GM21381 (cell line): ENCODE measurements around the gene ERLEC1.
"Not testable (repeated sequence)": the region's sequence is repeated elsewhere in the genome, so short reads cannot be mapped to it uniquely, and the experiment has no call there.

Source experiments
- ATAC-seq: cut with Tn5 transposase; IDR thresholded peaks from one replicate; pipeline ENCODE4 v1.9.1; 2021; ENCODE audit warnings: mild to moderate bottlenecking, moderate library complexity; ENCODE audit not compliant: unreplicated experiment

The ERLEC1 gene

GRCh38 chr2:53780056-53780455, 6.8 kb upstream of the ERLEC1 start:
- no peak for ATAC-seq

DNA sequence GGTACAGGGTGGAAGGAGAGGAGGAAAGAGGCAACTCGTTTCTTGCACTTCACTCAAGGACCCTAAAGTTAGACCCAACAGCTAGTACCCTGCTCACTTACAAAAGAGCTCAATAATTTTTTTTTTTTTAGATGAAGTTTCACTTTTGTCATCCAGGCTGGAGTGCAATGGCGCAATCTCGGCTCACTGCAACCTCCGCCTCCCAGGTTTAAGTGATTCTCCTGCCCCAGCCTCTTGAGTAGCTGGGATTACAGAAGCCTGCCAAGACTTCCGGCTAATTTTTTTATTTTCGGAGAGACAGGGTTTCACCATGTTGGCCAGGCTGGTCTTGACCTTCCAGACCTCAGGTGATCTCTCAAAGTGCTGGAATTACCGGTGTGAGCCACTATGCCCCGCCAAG, 4.2 kb upstream of the ERLEC1 start:
- ATAC-seq = no peak

- ATAC-seq = no peak
Observed at GRCh38 chr2:53784436-53784835, 2.4 kb upstream of the ERLEC1 start.

DNA sequence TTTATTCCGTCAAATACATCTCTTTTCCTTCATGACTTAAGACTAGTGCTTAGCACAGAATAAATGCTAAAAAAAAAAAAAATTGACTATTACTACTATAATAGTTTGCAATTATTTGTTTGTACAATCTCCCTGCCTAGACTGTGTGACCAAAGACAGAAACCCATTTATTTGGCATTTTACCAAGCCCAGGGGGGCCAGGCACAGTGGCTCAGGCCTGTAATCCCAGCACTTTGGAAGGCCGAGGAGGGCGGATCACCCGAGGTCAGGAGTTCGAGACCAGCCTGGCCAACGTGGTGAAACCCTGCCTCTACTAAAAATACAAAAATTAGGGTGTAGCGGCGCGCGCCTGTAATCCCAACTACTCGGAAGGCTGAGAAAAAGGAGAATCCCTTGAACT, 1.5 kb upstream of the ERLEC1 start:
- ATAC-seq = no peak

GRCh38 chr2:53786352-53786704, 516 bp upstream of the ERLEC1 start:
- ATAC-seq = peak; percentile 6

DNA sequence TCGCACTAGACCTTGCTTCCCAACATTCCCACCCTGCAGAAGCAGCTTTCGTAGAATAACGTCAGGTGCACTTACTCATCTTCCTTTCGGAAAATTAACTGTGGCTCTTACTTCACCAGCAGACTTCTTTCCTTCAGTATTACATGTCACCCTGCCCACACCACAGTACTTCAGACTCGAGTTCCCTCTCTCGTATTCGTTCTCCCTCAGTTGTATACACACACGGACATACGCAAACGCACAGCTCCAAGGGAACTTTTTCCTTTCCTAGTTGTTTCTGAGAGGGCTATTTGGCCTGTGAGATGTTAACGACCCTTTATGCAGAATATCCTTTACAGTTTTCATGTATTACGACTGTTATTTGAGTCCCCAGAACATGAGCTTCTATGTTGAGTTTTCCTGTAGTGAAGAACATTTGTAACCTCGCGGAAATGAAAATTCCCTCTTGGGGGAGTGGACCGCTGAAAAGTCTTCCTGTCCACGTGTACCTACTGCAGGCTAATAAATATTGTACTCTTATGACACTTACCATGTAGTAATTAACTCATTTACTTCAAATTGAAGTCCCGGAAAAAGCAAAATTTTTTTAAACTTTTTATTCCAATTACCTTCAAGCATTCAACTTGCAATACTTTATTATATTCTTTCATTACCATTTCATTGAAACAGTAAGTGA, 908 bp downstream of the ERLEC1 start:
- ATAC-seq = no peak

GRCh38 chr2:53793261-53793660, 6.4 kb downstream of the ERLEC1 start:
- no peak for ATAC-seq

DNA sequence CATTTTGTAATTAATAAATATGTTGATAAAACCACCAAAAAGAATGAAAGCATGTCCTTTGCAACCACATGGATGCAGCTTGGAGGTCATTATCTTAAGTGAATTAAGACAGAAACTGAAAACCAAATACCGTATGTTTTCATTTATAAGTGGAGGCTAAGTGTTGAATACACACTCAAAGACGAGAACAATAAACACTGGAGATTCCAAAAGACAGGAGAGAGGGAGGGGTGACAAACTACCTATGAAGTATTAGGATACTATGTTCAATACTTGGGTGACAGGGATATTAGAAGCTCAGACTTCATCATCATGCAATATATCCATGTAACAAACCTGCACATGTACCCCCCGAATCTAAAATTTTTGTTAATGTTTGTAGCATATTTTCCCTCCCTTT, 7.0 kb downstream of the ERLEC1 start:
- no peak for ATAC-seq

DNA sequence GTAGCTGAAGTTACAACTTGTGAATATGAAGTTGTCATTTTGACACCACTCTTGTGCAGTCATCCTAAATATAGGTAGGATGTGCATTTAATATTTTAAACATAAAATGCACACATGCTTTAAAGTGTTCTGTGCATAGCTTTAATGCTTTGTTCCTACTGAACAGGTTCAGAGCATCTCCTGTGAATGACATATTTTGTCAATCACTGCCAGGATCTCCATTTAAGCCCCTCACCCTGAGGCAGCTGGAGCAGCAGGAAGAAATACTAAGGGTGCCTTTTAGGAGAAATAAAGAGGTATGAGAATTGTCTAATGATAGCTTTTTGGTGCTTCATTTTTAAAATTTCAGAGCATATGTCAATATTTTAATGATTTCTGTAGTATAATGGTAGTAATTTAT, 14.7 kb downstream of the ERLEC1 start:
- no peak for ATAC-seq

DNA sequence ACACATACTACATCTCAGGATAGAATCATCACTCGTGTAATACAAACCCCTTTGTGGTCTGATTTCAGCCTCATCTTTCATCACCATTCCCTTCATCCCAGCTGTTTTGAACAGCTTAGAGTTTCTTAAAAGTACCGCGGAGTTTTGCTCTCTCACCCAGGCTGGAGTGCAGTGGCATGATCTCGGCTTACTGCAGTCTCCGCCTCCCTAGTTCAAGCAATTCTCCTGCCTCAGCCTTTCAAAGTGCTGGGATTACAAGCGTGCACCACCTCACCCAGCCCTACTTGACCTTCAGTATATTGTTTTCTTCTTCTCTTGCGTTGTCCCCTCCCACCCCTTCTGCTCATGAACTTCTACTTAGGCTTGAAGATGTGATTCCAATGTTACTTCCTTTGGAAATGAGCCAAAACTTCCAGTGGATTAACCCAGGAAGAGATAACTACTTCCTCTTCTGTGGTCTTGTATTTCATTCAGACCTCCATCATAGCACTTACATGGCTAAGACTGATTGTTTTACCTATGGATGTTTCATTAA, 15.8 kb downstream of the ERLEC1 start:
- ATAC-seq = no peak

DNA sequence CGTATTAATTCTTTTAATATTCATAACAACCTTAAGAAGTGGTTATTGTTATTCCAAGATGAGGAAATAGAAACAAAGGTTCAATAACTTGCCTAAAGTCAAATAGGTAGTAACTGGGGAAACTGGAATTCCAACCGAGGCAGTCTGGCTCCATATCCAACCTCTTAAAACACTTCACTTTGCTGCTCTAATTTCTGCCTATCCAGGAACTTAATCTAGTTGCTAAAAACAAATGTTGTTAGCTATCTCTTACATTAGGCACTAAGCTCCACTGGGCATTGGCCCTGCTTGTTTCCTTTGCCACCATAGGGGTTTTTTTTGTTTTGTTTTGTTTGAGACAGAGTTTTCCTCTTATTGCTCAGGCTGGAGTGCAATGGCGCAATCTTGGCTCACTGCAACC, 24.8 kb downstream of the ERLEC1 start:
- ATAC-seq = no peak

DNA sequence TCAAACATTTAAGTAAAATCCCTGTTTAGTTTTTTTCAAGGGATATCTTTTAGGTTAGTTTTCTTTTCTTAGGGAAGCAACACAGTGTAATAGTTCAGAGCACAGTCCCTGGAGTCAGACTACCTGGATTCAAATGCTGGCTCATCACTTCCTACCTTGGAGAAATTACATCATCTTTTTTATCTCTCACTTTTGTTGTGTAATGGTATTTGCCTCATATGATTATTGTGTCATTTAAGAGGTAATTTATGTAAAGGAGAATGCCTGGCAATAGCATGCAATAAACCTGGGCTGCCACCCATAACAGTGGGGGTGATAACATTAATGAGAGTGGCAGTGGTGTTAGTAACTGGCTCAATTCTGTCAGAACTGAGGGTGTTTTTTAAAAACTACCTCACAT, 26.3 kb downstream of the ERLEC1 start:
- ATAC-seq = no peak

DNA sequence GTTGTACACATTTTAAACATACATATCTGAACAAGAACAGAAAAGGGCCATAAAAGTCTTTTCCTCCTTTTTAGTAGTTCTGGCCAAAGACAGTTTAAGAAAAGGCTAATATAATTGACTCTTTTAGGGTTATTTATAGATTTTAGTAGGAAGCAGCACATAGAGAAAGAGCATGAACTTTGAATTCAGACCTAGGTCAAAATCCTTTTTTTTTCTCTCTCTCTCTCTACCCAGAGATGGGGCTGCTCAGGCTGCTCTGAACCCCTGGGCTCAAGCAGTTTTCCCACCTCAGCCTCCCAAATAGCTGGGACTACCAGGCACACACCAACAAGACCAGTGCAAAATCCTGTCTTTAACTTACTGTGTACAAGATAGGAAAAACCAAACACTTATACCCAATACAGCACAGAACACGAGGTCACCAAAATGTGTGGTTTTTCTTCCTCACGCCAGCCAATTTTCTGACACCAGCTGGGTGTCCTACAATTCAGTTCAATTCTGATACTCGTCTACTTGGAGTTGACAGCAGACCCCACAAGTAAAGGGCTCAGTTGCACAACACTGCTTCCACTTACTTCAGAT, 32.1 kb downstream of the ERLEC1 start:
- ATAC-seq = no peak

GRCh38 chr2:53819634-53820033, 32.8 kb downstream of the ERLEC1 start:
- no peak for ATAC-seq

GRCh38 chr2:53820048-53820447, 33.2 kb downstream of the ERLEC1 start:
- ATAC-seq = no peak

DNA sequence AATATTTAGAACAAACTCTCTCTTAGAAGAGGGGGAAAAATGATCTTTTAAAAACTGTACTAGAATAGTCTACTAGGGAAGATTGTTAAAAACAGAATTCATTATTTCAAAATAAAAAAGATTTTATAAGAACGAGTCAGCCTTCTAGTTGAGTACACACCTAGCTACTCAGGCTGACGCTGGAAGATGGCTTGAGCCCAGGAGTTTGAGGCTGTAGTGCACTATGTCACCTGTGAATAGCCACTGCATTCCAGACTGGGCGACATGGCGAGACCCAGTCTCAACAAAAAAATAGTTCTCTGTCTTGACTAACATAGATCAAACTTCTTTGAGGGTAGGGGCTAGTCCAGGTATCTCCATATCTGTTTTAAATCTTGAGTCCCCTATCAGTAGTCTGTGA, 33.9 kb downstream of the ERLEC1 start:
- ATAC-seq = no peak

DNA sequence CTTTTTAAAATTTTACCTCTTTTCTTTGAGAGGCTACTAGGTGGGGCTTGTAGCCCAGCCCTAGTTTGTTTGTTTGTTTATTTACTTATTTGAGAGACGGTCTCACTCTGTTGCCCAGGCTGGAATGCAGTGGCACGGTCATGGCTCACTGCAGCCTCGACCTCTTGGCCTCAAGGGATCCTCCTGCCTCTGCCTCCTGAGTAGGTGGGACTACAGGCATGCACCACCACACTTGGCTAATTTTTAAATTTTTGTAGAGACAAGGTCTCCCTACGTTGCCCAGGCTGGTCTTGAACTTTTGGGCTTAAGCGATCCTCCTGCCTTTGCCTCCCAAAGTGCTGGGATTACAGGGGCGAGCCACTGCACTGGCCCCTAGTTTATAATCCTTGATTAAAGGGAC, 35.0 kb downstream of the ERLEC1 start:
- ATAC-seq = no peak

GRCh38 chr2:53823639-53824038, 36.8 kb downstream of the ERLEC1 start:
- ATAC-seq = not testable (repeated sequence)

DNA sequence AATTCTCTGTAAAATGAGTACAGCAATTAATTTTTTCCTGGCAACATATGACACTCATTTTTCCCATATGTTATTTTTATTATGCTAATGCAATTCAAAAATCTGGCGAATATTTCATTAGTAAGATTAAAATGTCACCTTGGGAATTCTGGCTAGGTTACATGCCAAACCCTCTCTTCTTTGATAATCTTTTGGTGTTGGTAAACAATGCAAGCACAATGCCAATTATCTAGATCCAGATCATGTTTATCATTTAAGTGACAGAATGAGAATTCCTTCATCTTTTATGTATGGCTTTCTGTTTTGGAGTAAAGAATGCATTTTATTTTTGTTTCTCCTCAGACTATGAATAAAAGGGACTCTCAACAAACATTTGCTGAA, 39.2 kb downstream of the ERLEC1 start:
- no peak for ATAC-seq

DNA sequence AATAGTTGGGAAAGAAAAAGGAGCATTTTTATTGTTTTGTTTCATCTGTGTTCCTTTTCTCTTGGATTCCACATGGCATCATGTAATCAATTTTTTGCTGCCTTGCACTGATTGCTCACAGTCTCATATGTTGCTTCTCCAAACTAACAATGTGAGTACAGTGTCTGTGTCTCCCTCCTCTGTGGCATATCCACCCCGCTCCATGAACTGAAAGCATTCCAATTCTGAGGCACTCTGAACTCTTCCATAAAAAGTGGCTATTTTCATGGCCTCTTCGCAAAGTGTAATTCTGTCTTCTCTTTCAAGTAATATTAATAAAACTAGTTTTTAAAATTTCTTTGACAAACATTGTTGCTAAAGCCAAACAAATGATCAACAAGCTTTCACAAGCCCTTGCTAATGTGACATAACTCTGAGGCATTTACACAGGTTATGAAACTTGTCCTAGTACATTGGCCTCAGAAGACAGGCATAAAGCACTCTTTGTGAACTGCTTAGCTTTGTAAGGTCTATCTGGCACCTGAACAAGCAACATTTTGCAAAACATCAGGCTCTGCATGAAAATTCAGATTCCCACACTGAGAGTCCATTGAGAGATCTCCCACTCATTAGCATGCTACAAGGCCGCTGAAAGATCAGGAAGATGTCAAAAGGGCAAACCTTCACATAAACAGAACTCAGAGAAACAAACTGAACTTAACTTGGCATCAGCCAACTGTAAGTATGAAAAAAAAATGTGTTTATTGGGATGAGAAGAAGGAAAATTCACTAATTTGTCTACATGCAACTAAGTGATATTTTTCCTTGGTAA, 39.9 kb downstream of the ERLEC1 start:
- no peak for ATAC-seq

- ATAC-seq = no peak
Observed at GRCh38 chr2:53827398-53828175, 40.7 kb downstream of the ERLEC1 start.
